ENCODE results near the gene ARMH3.
"Not testable (repeated sequence)": the region's sequence is repeated elsewhere in the genome, so short reads cannot be mapped to it uniquely, and the experiment has no call there.

ARMH3 gene, protein sequence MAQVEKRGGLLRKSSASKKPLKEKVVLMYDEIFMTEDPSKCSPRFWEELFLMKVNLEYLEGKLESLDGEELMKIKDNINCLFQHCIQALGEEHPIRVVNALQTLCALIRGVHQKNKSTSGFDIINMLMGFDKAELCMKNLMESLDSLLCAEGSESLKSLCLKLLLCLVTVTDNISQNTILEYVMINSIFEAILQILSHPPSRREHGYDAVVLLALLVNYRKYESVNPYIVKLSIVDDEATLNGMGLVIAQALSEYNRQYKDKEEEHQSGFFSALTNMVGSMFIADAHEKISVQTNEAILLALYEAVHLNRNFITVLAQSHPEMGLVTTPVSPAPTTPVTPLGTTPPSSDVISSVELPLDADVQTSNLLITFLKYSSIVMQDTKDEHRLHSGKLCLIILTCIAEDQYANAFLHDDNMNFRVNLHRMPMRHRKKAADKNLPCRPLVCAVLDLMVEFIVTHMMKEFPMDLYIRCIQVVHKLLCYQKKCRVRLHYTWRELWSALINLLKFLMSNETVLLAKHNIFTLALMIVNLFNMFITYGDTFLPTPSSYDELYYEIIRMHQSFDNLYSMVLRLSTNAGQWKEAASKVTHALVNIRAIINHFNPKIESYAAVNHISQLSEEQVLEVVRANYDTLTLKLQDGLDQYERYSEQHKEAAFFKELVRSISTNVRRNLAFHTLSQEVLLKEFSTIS

GRCh38 chr10:102055647-102056419, at the start of gene ARMH3:
Gene ARMH3 (minus strand): TSS chr10:102056173. CDS start chr10:102040114, 16,059 bp downstream.
- DNase-seq (ENCODE audit: low read depth in 3 of 3): peak; percentile 79 to 87 (median 87)

- no peak for DNase-seq (ENCODE audit: low read depth in 3 of 3)
Observed at GRCh38 chr10:102102421-102102820, 46.4 kb upstream of the ARMH3 start.

GRCh38 chr10:102101152-102101551, 45.2 kb upstream of the ARMH3 start:
- no peak for DNase-seq (ENCODE audit: low read depth in 3 of 3)

DNA sequence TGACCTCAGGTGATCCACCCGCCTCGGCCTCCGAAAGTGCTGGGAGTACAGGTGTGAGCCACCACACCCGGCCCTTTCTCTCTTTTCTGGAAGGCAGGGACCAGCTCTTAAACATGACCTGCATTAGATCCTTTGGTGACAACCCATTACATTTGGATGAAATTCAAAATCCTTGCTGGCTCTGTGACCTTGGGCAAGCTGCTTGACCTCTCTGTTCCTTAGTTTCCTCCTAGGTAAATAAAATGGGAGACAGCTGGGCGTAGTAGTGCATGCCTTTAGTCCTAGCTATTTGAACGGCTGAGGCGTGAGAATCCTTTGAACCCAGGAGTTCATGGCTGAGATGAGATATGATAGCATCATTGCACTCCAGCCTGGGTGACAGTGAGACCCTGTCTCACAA, 40.5 kb upstream of the ARMH3 start:
- no peak for DNase-seq (ENCODE audit: low read depth in 3 of 3)

- DNase-seq (ENCODE audit: low read depth in 3 of 3): no peak
Observed at GRCh38 chr10:102090772-102091171, 34.8 kb upstream of the ARMH3 start.

- DNase-seq (ENCODE audit: low read depth in 3 of 3): no peak
Observed at GRCh38 chr10:102086196-102086595, 30.2 kb upstream of the ARMH3 start.

- DNase-seq (ENCODE audit: low read depth in 3 of 3): no peak
Observed at GRCh38 chr10:102085336-102085735, 29.4 kb upstream of the ARMH3 start.

DNA sequence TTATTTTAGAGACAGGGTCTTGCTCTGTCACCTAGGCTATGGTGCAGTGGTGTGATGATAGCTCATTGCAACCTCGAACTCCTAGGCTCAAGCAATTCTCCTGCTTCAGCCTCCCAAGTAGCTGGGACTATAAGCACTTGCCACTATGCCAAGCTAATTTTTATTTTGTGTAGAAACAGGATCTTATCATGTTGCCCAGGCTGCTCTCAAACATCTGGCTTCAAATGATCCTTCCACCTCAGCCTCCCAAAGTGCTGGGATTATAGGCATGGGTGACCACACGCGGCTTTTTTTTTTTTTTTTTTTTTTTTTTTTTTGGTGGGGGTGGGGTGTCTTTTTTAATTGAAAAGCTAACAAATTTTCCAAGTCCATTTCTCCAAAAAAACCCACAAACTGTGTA, 27.6 kb upstream of the ARMH3 start:
- DNase-seq (ENCODE audit: low read depth in 3 of 3): no peak

- peak; percentile 52 to 75 (median 71) for DNase-seq (ENCODE audit: low read depth in 3 of 3)
Observed at GRCh38 chr10:102072673-102073527, 16.9 kb upstream of the ARMH3 start.

DNA sequence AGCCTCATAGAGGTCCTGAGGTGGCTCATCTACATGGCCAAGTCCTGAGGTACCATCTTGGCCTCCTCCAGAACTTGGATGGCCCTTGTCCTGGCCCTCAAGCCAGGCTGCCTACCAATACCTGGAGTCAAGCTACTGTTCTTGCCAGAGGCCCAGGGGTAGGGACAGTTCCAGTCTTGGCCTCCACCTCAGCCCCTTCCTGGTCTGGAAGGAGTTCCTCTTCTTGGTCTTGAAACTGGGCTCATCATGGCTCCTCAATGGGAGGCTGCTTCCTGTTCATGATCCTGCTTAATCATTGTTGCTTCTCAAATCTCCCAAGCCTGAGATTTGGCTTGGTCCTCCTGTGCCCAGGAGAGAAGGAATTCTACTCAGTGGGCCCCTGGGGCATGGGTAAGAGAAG, 13.1 kb upstream of the ARMH3 start:
- DNase-seq (ENCODE audit: low read depth in 3 of 3): no peak

- no peak for DNase-seq (ENCODE audit: low read depth in 3 of 3)
Observed at GRCh38 chr10:102068216-102068615, 12.2 kb upstream of the ARMH3 start.

- DNase-seq (ENCODE audit: low read depth in 3 of 3): no peak
Observed at GRCh38 chr10:102067091-102067916, 11.3 kb upstream of the ARMH3 start.

GRCh38 chr10:102066399-102067088, 10.6 kb upstream of the ARMH3 start:
- no peak for DNase-seq (ENCODE audit: low read depth in 3 of 3)

DNA sequence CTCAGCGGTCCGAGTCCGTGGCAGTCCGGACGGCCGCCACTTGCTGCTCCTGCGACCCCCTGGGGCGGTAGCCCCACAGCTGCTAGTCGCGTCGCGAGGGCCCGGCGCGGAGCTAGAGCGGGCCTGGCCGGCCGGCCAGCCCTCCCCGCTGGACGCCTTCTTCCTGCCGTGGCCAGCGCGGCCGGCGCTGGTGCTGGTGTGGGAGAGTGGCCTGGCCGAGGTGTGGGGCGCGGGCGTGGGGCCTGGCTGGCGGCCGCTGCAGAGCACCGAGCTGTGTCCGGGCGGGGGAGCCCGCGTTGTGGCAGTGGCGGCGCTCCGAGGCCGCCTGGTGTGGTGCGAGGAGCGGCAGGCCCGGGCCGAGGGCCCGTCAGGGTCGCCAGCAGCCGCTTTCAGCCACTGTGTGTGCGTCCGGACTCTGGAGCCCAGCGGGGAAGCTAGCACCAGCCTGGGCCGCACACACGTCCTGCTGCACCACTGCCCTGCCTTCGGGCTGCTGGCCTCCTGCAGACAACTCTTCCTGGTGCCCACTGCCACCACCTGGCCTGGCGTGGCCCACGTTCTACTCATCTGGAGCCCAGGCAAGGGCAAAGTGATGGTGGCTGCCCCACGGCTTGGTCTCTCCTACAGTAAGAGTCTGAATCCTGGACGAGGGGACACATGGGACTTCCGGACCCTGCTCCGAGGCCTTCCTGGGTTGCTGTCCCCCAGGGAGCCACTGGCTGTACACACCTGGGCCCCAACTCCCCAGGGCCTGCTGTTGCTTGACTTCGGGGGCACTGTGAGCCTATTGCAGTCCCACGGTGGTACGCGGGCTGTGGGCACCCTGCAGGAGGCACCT, 9.8 kb upstream of the ARMH3 start:
- no peak for DNase-seq (ENCODE audit: low read depth in 3 of 3)

GRCh38 chr10:102064868-102065560, 9.0 kb upstream of the ARMH3 start, which contains the start of gene HPS6:
Gene HPS6 (plus strand): TSS chr10:102065349. CDS start chr10:102065475, 126 bp downstream.
- DNase-seq (ENCODE audit: low read depth in 3 of 3): peak; percentile 78 to 91 (median 80)

DNA sequence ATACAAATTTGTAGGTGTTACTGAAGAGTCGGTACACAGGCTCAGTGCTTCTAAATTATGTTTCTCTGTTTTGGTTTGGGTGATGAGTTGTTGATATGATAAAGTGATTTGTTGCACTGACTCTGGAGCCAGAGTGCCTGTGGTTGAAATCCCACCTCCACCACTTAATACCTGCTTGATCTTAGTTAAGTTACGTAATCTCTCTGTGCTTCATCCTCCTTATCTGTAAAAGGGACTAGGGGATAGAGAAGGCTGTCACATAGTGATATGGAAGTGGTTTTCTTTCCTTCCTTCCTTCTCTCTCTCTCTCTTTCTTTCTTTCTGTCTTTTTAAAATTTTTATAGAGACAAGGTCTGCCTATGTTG, 8.5 kb upstream of the ARMH3 start:
- no peak for DNase-seq (ENCODE audit: low read depth in 3 of 3)

DNA sequence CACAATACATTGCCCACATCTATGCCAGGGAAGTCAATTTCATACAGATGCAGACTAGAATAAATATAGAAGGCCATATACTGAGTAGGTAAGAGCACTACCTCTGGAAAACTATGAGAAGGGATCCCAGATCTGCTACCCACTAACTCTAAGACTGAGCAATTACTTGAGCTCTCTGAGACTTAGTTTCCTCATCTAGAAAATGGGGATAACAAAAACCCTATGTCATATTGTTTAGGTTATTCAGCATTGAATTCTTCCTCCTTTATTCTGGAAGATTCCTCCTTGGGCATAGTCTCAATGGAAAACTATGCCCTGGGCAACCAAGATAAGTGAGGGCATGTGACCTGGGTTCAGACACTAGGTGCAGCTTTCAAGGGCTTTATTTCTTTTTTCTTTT, 4.0 kb upstream of the ARMH3 start:
- DNase-seq (ENCODE audit: low read depth in 3 of 3): no peak

GRCh38 chr10:102054881-102055646, 909 bp downstream of the ARMH3 start:
- DNase-seq (ENCODE audit: low read depth in 3 of 3): not testable (repeated sequence)

Measured in stimulated activated CD4-positive, alpha-beta T cell treated with anti-CD3 and anti-CD28 coated beads, TNF-alpha, amount 100 ng/mL, for 48 hours (primary cell).